CD1c-positive myeloid dendritic cell (primary cell): ENCODE results near the gene LARP4.

ENCODE experiments used
- DNase-seq: peaks from one replicate; pipeline ENCODE4 v3.0.0-alpha.2; 2016; ENCODE audit errors: extremely low spot score

Gene LARP4

DNA sequence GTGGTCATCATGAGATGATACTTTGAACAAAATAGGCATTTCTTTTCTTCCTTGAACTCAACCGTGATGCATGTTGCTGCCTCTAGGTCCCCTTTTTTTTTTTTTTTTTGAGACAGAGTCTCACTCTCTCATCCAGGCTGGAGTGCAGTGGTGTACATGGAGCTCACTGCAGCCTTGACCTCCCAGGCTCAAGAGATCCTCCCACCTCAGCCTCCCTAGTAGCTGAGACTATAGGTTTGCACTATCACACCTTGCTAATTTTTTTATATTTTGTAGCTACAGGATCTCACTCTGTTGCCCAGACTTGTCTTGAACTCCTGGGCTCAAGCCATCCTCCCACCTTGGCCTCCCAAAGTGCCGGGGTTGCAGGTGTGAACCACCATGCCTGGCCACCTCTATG is 124.7 kb downstream of the LARP4 start:
- no peak for DNase-seq

- DNase-seq, result no peak
Measured at GRCh38 chr12:50527359-50527726, 126.7 kb downstream of the LARP4 start.

DNA sequence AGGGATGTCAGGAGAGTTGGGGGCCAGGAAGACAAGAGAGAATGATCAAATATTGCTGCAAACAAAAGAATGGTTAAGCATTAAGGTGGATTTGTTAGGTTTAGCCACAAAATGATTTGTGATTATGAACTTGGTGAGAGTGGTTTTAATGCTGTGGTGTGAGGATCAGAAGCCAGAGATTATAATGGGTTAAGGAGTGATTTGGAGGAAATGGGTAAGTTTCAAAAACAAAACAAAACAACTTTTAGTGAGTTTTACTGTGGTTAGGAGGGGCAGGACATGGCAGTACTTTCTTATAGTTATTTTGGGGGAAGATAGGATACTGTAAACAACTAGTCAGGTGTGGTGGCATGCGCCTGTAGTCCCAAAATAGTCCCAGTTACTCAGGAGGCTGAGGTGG is 128.1 kb downstream of the LARP4 start:
- no peak for DNase-seq

GRCh38 chr12:50529345-50529744 is 128.7 kb downstream of the LARP4 start:
- peak; percentile 70 for DNase-seq
